ENCODE data around the gene MTFP1.
"Not testable (repeated sequence)": the region's sequence is repeated elsewhere in the genome, so short reads cannot be mapped to it uniquely, and the experiment has no call there.

The MTFP1 gene

GRCh38 chr22:30457981-30458380, 32.4 kb downstream of the MTFP1 start:
- no peak for TF ChIP-seq CTCF (IDR thresholded peaks at IDR 0.05; ENCODE audit: control extremely low read depth, extremely low read depth, low read depth, missing control alignments)
- CTCF ChIA-PET = interaction anchor here (1.3 to 6.3 kb wide), 2 partner anchors 13 to 27 kb away, joined by 5 to 44 read pairs; no protein-coding TSS in a partner anchor
- POLR2A ChIA-PET = no interaction called here
- no peak for DNase-seq (ENCODE audit: extremely low spot score)

- CTCF ChIA-PET = interaction anchor here (6.3 kb wide), 1 partner anchor 14 kb away, joined by 44 read pairs; no protein-coding TSS in a partner anchor
- POLR2A ChIA-PET = no interaction called here
- DNase-seq (ENCODE audit: extremely low spot score) = no peak
- TF ChIP-seq CTCF (IDR thresholded peaks at IDR 0.05; ENCODE audit: control extremely low read depth, extremely low read depth, low read depth, missing control alignments) = no peak
Measured at GRCh38 chr22:30459181-30460052, 33.8 kb downstream of the MTFP1 start.

- CTCF ChIA-PET = interaction anchor here (6.3 kb wide), 1 partner anchor 15 kb away, joined by 44 read pairs; no protein-coding TSS in a partner anchor
- TF ChIP-seq CTCF (IDR thresholded peaks at IDR 0.05; ENCODE audit: control extremely low read depth, extremely low read depth, low read depth, missing control alignments) = no peak
- no peak for DNase-seq (ENCODE audit: extremely low spot score)
- POLR2A ChIA-PET = no interaction called here
Measured at GRCh38 chr22:30460147-30460546, 34.6 kb downstream of the MTFP1 start.

- CTCF ChIA-PET = interaction anchor here (6.3 kb wide), 1 partner anchor 15 kb away, joined by 44 read pairs; no protein-coding TSS in a partner anchor
- DNase-seq (ENCODE audit: extremely low spot score); POLR2A ChIA-PET: not testable (repeated sequence)
Measured at GRCh38 chr22:30460555-30460954, 35.0 kb downstream of the MTFP1 start.

GRCh38 chr22:30469165-30469564, 43.6 kb downstream of the MTFP1 start:
- ChIA-PET CTCF (interaction anchor here (2.2 kb wide), 1 partner anchor 16 kb away, joined by 16 read pairs; no protein-coding TSS in a partner anchor), POLR2A (no interaction called here)
- TF ChIP-seq CTCF (IDR thresholded peaks at IDR 0.05; ENCODE audit: control extremely low read depth, extremely low read depth, low read depth, missing control alignments) = no peak
- DNase-seq (ENCODE audit: extremely low spot score) = no peak

GRCh38 chr22:30470655-30471054, 45.1 kb downstream of the MTFP1 start:
- ChIA-PET CTCF (interaction anchor here (2.2 kb wide), 1 partner anchor 15 kb away, joined by 16 read pairs; no protein-coding TSS in a partner anchor), POLR2A (no interaction called here)
- no peak for TF ChIP-seq CTCF (IDR thresholded peaks at IDR 0.05; ENCODE audit: control extremely low read depth, extremely low read depth, low read depth, missing control alignments)
- DNase-seq (ENCODE audit: extremely low spot score) = no peak

Data from GM10248 (cell line).